H7 (cell line): ENCODE data around the gene ASPSCR1. TPM values are rescaled to one million over a fixed set of nuclear protein-coding genes. Genes with fewer than 3 reads are reported as not detected.

ENCODE experiments used
- DNase-seq: peaks from one replicate; pipeline ENCODE4 v3.0.0; 2012
- H3K27me3 ChIP-seq: 2 replicates; pipeline ENCODE4 v1.6.0; 2011; ENCODE audit warnings: mild to moderate bottlenecking, low read length; ENCODE audit not compliant: control insufficient read depth, insufficient read depth
- H3K36me3 ChIP-seq: replicated peaks from 2 replicates; pipeline ENCODE4 v1.5.1; 2011; ENCODE audit warnings: low read length; ENCODE audit not compliant: control insufficient read depth, insufficient read depth
- H3K4me3 ChIP-seq: 2 replicates; pipeline ENCODE4 v1.5.1; 2011; ENCODE audit warnings: low read depth, mild to moderate bottlenecking, control low read depth, low read length, moderate library complexity; ENCODE audit not compliant: insufficient read depth
- total RNA-seq: library from RNA; depleted of rRNA; stranded (reverse); fragments of >200 nt; shearing (Covaris generic); gene quantifications from 2 replicates; pipeline ENCODE4 v1.2.3, GENCODE V29; 2014

The ASPSCR1 gene
- total RNA-seq, 1 experiment from 2014 or later = 62.1 TPM

GRCh38 chr17:82003411-82004381 is 26.3 kb downstream of the ASPSCR1 start:
- Histone ChIP-seq H3K27me3 (no peaks in the 10 kb centered on the region), H3K36me3 (no peaks in the 10 kb centered on the region), H3K4me3 (no peak overlapping the region)
- peak; percentile 71 for DNase-seq

- Histone ChIP-seq H3K36me3 (no peaks in the 10 kb centered on the region), H3K27me3 (no peaks in the 10 kb centered on the region), H3K4me3 (no peak overlapping the region)
- no peak for DNase-seq
Observed at GRCh38 chr17:82004517-82005455, 27.4 kb downstream of the ASPSCR1 start.

DNA sequence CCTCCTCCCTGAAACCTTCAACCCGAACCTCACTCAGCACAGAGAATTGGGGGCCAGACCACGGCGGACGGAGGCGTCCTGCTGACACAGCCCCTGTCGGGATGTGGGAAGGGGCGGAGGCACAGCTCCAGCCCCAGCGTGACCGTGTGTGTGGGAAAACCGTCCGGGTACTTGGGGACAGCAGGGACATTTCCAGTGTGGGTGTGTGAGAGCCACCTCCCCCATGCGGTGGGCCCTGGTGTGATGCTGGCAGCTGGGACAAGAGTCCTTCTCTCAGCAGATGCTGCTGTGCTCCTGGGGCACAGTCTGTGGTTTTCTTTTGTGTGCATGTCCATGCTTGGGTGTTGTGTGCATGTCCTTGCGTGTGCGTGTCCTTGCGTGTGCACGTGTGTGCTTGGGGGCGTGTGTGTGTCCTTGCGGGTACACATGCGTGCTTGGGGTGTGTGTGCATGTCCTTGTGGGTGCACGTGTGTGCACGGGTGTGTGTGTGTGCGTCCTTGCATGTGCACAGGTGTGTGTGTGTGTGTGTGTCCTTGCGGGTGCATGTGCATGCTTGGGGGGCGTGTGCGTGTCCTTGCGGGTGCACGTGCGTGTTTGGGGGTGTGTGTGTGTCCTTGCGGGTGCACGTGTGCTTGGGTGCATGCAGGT is 28.4 kb downstream of the ASPSCR1 start:
- no peak for DNase-seq
- H3K27me3 ChIP-seq = no peaks in the 10 kb centered on the region
- no peaks in the 10 kb centered on the region for H3K36me3 ChIP-seq
- H3K4me3 ChIP-seq = no peak overlapping the region

DNA sequence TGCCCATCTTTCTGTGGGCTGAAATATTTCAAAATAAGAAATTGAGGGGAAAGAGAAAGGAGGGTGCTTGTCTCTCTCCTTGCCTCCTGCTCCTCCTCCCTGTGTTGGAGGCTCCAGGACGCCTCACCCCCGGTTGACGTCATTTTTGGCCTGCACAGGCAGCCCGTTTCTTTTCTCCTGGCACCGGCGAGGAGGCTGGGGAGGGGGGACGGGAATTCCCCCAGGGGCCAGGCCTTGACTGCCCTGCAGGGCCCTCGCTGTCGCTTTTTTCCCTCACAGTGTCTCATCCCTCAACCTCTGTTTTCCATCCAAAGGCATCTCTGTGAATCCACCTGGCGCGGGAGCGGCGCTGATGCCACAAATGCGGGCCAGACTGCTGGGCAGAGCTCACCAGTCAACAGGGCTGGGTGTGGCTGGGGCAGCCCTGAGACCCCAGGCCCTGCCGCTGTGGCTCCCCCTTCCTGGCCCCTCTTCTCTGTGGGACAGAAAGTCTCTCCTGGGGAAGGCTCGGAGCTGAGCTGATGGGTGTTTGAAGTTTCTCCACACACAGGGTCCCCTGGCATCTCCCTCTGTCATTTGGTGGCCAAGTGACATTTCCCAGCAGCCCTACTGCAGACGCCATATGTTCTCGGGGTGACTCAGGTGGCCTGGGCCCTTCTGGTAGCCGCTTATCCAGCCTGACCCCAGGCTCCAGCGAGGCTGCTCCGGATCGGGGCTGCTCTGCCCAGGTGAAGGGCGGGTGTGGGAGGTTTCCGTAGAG is 29.2 kb downstream of the ASPSCR1 start:
- no peak for DNase-seq
- no peaks in the 10 kb centered on the region for H3K36me3 ChIP-seq
- no peak overlapping the region for H3K4me3 ChIP-seq
- no peaks in the 10 kb centered on the region for H3K27me3 ChIP-seq

DNA sequence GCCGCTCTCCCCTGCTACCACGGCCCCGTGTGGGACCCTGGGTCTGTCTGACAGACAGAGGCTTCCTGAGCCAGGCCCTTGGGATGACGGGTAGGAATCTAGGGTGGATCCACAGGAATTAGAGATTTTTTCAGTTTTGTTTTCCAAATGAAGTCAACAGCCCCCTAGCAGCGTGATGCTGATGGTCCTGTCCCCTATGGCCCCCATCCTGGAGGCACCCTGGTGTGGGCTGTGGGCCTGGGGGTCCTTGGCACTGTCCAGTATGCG is 29.7 kb downstream of the ASPSCR1 start:
- Histone ChIP-seq H3K36me3 (no peaks in the 10 kb centered on the region), H3K4me3 (no peak overlapping the region), H3K27me3 (no peaks in the 10 kb centered on the region)
- no peak for DNase-seq

GRCh38 chr17:82007495-82008257 is 30.2 kb downstream of the ASPSCR1 start:
- no peak overlapping the region for H3K4me3 ChIP-seq
- no peaks in the 10 kb centered on the region for H3K27me3 ChIP-seq
- no peaks in the 10 kb centered on the region for H3K36me3 ChIP-seq
- DNase-seq = peak; percentile 77

DNA sequence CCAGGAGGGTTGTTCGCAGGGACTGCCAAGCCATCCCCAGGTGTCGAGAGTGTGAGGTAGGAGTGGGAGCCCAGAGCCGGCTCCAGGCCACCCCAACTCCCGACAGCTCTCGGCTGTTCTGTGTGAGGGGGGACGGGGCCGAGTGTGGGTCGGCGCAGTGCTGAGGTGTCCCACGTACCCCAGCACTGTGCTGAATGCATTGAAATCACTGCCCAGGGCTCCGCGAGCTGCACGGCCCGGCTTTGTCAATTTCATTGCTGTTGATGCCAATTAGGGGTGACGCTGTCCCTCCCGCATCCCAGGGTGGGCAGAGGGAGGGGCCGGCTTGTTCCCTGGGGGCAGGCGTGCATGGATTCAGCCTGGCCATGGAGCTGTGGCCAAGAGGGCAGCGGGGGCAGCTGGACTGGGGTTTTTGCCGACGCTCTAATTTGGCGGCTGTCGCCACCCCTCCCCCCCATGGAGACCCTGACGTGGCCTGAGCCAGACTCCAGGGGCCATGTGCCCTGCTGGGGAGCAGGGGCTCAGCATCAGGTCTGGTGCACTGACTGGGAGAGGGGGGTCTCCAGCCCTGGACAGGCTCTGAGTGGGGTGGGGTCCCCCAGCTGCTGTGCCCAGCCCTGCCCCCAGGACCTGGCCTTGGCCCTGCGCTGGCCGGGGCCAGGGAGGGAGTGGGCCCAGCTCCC is 31.0 kb downstream of the ASPSCR1 start:
- Histone ChIP-seq H3K4me3 (no peak overlapping the region), H3K36me3 (no peaks in the 10 kb centered on the region), H3K27me3 (no peaks in the 10 kb centered on the region)
- no peak for DNase-seq

- H3K4me3 ChIP-seq = no peak overlapping the region
- H3K27me3 ChIP-seq = no peaks in the 10 kb centered on the region
- H3K36me3 ChIP-seq = no peaks in the 10 kb centered on the region
- DNase-seq = no peak
Observed at GRCh38 chr17:82008941-82009405, 31.5 kb downstream of the ASPSCR1 start.

DNA sequence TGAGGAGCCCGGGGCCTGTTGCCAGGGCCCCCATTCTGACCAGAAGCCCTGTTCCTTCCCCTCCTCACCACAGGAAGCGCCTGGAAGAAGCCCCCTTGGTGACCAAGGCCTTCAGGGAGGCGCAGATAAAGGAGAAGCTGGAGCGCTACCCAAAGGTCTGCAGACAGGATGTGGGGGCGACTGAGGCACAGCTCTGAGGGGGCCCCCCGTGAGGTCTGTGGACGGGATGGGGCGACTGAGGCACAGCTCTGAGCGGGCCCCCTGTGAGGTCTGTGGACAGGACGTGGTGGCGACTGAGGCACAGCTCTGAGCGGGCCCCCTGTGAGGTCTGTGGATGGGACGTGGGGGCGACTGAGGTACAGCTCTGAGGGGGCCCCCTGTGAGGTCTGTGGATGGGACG is 32.0 kb downstream of the ASPSCR1 start:
- Histone ChIP-seq H3K36me3 (no peaks in the 10 kb centered on the region), H3K4me3 (no peak overlapping the region), H3K27me3 (no peaks in the 10 kb centered on the region)
- no peak for DNase-seq

DNA sequence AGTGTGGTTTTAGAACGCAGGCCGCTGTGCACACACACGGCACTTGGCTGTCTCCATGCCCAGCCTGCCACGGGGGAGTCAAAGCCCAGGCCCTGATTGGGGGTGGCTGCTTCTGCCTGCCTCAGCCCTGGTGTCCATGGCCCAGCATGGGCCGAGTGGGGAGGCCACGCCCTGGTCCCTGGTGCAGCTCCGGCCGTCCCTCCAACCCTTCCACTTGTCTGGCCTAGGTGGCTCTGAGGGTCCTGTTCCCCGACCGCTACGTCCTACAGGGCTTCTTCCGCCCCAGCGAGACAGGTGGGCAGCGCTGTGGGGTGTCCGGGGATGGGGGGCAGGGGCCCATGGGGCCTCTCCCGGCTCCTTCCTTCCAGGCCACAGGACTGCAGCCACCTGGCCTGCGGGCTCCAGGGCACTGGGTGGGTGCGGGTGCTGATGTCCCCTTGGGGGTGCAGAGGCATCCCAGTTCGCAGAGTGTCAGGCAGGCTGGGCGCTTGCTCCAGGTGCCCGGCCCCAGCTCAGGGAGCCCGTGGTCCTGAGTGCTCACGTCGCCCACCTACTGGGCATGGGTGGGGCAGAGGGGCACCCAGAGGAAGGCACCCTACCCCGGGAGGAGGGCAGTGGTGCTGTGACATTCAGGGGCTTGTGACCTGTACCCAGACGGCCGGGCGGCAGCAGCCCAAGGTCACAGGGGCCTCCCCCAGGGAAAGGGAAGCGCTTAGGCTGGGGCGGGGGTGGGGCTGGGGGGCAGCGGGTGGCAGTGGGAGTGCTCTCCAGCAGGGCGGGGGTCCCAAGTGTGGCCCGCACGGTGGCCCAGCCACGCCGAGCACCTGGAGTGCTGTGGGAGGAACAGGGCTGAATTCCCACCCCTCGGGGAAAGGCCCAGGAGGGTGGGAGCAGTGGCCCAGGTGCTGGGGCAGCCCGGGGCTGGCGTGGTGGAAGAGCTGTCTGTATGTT is 33.4 kb downstream of the ASPSCR1 start:
- no peaks in the 10 kb centered on the region for H3K36me3 ChIP-seq
- no peak overlapping the region for H3K4me3 ChIP-seq
- H3K27me3 ChIP-seq = no peaks in the 10 kb centered on the region
- DNase-seq = no peak

DNA sequence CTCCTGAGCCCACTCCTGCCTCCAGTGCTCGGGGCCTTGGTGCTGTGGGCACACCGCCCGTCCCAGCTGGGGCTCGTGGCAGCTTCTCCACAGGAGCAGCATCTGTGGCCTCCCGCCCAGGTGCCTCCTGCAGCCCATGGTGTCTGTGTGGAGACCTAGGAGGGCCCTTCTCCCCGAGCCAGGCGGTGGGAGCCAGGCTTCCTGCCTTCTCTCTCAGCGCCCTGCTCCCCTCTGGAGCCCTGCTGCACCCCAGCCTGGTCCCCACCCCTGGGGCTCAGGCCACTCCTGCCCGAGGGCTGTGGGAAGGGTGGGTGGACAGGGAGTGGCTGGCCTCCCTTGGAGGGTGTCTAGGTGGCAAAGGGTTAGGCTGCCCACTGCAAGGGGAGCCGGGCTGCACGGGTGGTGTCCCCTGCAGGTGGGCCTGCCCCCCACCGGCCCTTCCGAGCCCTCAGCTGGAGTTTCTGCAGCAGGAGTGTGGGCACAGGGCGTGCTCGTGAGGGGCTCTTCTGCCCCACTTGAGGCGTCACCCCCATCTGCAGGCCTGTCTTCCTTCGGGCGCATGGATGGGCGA is 34.3 kb downstream of the ASPSCR1 start:
- Histone ChIP-seq H3K36me3 (no peaks in the 10 kb centered on the region), H3K4me3 (no peak overlapping the region), H3K27me3 (no peaks in the 10 kb centered on the region)
- no peak for DNase-seq

GRCh38 chr17:82012261-82012639 is 34.8 kb downstream of the ASPSCR1 start:
- H3K4me3 ChIP-seq = no peak overlapping the region
- no peaks in the 10 kb centered on the region for H3K27me3 ChIP-seq
- DNase-seq = no peak

More at GRCh38 chr17:82012261-82012639, 34.8 kb downstream of the ASPSCR1 start:
- H3K36me3 ChIP-seq = no peaks in the 10 kb centered on the region
